ENCODE data around the gene ZNF211.

Gene ZNF211

DNA sequence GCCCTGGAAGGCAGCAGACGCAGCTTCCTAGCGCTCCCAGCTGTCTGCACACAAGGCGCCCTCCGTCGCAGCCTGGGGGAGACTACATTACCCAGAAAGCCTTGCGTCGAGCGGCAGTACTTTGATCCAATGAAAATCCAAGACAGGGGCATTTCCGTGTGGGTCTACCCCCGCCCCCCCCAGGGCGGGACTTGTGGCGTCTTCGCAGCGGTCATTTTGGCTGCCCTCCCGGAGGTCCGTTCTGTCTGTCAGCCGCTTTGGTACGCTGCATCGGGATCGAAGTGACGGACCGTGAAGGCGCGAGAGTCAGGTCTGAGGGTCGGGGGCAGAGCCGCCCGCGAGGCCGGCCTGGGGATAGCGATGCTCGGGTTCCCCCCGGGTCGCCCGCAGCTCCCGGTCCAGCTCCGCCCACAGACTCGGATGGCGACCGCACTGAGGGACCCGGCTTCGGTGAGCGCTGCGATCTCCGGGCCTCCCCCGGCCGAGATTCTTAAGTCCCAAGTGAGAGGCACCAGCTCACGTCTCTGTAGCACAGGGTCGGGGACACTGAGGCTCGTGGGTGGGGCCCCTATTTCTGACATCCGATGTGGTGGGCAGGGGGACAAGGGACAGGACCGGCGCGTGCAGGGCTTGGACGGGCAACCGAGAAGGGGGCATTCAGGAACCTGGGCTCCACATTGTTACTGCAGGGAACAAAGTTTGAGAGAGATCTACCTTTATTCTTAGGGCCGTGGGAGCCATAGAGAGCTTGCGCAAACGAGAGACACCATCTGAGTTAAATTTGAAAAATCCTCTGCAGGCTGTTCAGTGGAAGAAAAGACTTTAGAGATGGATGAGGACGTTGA lies at the start of gene ZNF211:
Gene ZNF211, plus strand, starts transcription at position 182 of the 845 bp plus-strand sequence. Its CDS starts 179 bp downstream, at position 361.
- Histone ChIP-seq H3K9me3 (replicated peaks; ENCODE audit: insufficient read depth, low read length) (no peaks in the 10 kb centered on the region), H3K4me1 (ENCODE audit: low read length) (no peaks in the 10 kb centered on the region), H2AFZ (ENCODE audit: low read length) (peak within 1 kb of the TSS; percentile 94), H3K9ac (ENCODE audit: low read length) (peak within 1 kb of the TSS; percentile 48; the same call in 1 of the 2 replicates), H3K36me3 (replicated peaks; ENCODE audit: insufficient read depth, low read length) (no peaks in the 10 kb centered on the region), H4K20me1 (ENCODE audit: insufficient read depth, low read length) (no peaks in the 10 kb centered on the region), H3K27ac (ENCODE audit: low read length) (no peak within 1 kb of the TSS), H3K9me2 (replicated peaks; ENCODE audit: insufficient read depth, low read length) (no peaks in the 10 kb centered on the region), H3F3A (ENCODE audit: insufficient read depth, low read length) (no peaks in the 10 kb centered on the region), H3K79me2 (ENCODE audit: low read length) (no peaks in the 10 kb centered on the region), H3K27me3 (replicated peaks; ENCODE audit: insufficient read depth, low read length) (no peaks in the 10 kb centered on the region), H3K4me3 (ENCODE audit: low read length) (peak within 1 kb of the TSS; percentile 83), H3K4me2 (ENCODE audit: low read depth, low read length) (peak within 1 kb of the TSS; percentile 76)
- peak; percentile 93 for DNase-seq
- TF ChIP-seq EZH2phosphoT487 (IDR thresholded peaks at IDR 0.05; ENCODE audit: low read length), result no peak
- no peak for TF ChIP-seq CTCF (IDR thresholded peaks at IDR 0.05; ENCODE audit: low read length)
- TF ChIP-seq EZH2 (optimal IDR thresholded peaks at IDR 0.05; ENCODE audit: low read depth, low read length), result no peak

- Histone ChIP-seq H2AFZ (ENCODE audit: low read length) (no peak within 1 kb of the TSS), H3K36me3 (replicated peaks; ENCODE audit: insufficient read depth, low read length) (no peaks in the 10 kb centered on the region), H3K9me2 (replicated peaks; ENCODE audit: insufficient read depth, low read length) (no peaks in the 10 kb centered on the region), H3K9ac (ENCODE audit: low read length) (no peak within 1 kb of the TSS), H3K4me3 (ENCODE audit: low read length) (no peak within 1 kb of the TSS), H3F3A (ENCODE audit: insufficient read depth, low read length) (no peaks in the 10 kb centered on the region), H3K4me1 (ENCODE audit: low read length) (no peaks in the 10 kb centered on the region), H4K20me1 (ENCODE audit: insufficient read depth, low read length) (no peaks in the 10 kb centered on the region), H3K4me2 (ENCODE audit: low read depth, low read length) (no peak within 1 kb of the TSS), H3K79me2 (ENCODE audit: low read length) (no peaks in the 10 kb centered on the region), H3K27me3 (replicated peaks; ENCODE audit: insufficient read depth, low read length) (no peaks in the 10 kb centered on the region), H3K27ac (ENCODE audit: low read length) (no peak within 1 kb of the TSS), H3K9me3 (replicated peaks; ENCODE audit: insufficient read depth, low read length) (no peaks in the 10 kb centered on the region)
- no peak for DNase-seq
- no peak for TF ChIP-seq EZH2 (optimal IDR thresholded peaks at IDR 0.05; ENCODE audit: low read depth, low read length)
- no peak for TF ChIP-seq EZH2phosphoT487 (IDR thresholded peaks at IDR 0.05; ENCODE audit: low read length)
- no peak for TF ChIP-seq CTCF (IDR thresholded peaks at IDR 0.05; ENCODE audit: low read length)
These were observed 49.2 kb upstream of the ZNF211 start, which contains the start of gene ZIK1 for GRCh38 chr19:57583521-57584416. Gene ZIK1, plus strand, starts transcription at chr19:57584145. Its CDS starts 212 bp downstream, at chr19:57584357.

- Histone ChIP-seq H3K4me2 (ENCODE audit: low read depth, low read length) (no peak overlapping the region), H2AFZ (ENCODE audit: low read length) (no peak overlapping the region), H3K27ac (ENCODE audit: low read length) (no peak overlapping the region), H3K4me1 (ENCODE audit: low read length) (no peaks in the 10 kb centered on the region), H3F3A (ENCODE audit: insufficient read depth, low read length) (no peaks in the 10 kb centered on the region), H3K9me3 (replicated peaks; ENCODE audit: insufficient read depth, low read length) (no peaks in the 10 kb centered on the region), H4K20me1 (ENCODE audit: insufficient read depth, low read length) (no peaks in the 10 kb centered on the region), H3K27me3 (replicated peaks; ENCODE audit: insufficient read depth, low read length) (no peaks in the 10 kb centered on the region), H3K9me2 (replicated peaks; ENCODE audit: insufficient read depth, low read length) (no peaks in the 10 kb centered on the region), H3K4me3 (ENCODE audit: low read length) (no peak overlapping the region), H3K36me3 (replicated peaks; ENCODE audit: insufficient read depth, low read length) (no peaks in the 10 kb centered on the region), H3K9ac (ENCODE audit: low read length) (no peak overlapping the region), H3K79me2 (ENCODE audit: low read length) (no peaks in the 10 kb centered on the region)
- TF ChIP-seq EZH2 (optimal IDR thresholded peaks at IDR 0.05; ENCODE audit: low read depth, low read length) (no peak), EZH2phosphoT487 (IDR thresholded peaks at IDR 0.05; ENCODE audit: low read length) (no peak), CTCF (IDR thresholded peaks at IDR 0.05; ENCODE audit: low read length) (no peak)
- no peak for DNase-seq
These were observed 45.4 kb upstream of the ZNF211 start for GRCh38 chr19:57587529-57587928.

Data from MM.1S (cell line).